GM04504 (cell line): ENCODE data around the gene BAHCC1.

Experiments used
- DNase-seq: peaks from one replicate; pipeline ENCODE4 v3.0.0-alpha.2; 2012; ENCODE audit warnings: low read depth

BAHCC1 gene

GRCh38 chr17:81398176-81398831 is 3.0 kb downstream of the BAHCC1 start:
- DNase-seq: no peak

GRCh38 chr17:81398832-81399411 is 3.7 kb downstream of the BAHCC1 start:
- DNase-seq: no peak

DNA sequence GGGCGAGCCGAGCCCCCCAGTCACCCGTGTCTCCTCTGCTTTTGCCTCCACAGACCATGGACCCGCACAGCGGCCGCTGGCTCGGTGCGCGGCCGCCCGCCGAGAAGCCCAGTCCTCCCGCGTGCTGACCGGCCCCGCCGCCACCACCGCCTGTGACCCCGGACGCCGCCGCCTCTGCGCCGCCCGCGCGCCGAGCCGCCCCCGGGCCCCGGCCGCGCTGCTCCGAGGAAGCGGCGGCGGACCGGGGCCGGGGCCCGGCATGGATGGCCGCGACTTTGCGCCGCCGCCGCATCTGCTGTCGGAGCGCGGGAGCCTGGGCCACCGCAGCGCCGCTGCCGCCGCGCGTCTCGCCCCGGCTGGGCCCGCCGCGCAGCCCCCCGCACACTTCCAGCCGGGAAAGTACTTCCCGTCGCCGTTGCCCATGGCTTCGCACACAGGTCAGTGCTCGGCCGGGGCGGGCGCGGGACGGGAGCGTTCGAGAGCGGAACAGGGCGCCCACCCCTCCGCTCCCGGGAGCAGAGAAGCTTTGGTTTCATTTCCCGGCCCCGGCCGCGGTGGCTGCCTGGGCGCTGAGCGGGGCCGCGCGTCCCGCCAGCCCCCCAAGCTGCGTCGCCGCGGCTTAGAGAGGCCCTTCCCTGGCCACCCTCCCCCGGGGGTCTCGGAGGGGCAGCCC is 4.4 kb downstream of the BAHCC1 start:
- no peak for DNase-seq

DNA sequence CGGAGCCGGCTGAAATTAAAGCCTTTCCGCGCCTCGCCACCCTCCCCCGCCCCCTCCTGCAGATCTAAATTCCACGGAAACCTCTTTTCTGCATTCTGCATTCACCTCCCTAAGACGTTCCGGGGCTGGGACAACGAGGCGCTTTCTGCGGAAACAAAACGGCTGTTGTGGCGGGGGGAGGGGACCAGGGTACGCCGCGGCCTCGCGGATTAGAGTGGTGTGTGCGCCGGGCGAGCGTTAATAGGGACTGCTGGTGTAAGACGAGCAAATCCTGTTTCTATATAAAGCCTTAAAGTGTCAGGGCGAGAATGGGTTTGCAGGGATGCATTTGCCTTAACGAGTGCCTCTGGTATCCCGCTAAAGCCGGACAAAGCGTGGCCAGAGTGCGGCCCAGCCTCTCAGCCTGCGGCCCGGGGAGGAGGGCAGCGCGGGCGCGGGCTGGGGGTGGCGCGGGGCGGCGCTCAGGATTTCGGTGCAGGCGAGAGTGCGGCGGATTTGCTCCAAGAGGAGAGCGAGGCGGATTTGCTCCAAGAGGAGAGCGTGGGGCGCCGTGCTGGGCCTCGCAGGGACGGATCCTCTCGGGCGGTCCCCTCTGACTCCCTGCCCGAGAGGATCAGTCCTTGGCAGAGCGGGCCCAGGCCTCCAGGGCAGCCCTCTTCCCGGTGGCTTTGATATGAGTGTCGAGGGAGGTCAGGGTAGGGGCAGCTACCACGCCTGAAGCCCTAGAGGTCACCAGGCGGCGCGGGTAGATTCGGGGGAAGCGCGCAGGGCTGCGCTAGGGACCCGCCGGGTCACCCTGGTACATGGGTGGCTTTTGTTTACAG is 5.1 kb downstream of the BAHCC1 start:
- no peak for DNase-seq

- no peak for DNase-seq
Measured at GRCh38 chr17:81400996-81401722, 5.9 kb downstream of the BAHCC1 start.

DNA sequence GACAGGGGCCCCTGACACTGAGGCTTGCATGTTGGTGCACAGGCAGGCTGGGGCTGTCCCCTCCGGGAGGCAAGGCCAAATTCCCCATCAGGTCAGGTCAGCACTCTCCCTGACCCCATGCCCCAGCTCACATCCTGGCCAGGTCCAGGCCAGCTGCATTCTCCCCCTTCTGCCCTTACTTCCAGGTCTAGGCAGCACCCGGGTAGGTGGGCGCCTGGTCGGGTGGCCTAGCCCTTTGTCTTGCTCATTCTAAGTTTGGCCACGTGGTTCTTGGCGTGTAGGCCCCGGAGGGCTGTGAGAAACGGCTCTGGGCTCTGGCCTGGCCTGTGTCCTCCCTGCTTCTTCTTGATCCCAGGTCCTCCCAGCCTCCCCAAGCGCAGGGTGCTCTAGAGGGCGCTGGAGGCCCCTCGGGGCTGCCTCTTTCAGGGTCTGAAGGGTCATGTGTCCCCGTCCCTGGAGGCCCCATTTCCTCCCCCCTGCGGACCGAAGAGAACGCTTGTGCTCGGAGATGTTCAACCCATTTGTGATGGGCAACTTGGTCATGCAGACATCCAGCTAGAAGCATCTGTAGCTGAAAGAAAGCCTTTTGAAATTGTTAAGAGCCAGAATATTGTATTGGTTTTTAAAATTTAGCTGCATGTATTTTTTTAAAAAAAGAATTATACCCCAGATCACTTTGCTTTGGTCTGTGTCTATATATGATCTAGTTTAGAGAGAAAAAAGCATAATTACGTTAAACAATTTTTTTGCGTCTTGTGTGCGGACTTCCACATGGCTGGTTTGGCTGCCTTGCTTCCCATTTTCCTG is 6.7 kb downstream of the BAHCC1 start:
- no peak for DNase-seq

GRCh38 chr17:81402530-81402941 is 7.3 kb downstream of the BAHCC1 start:
- DNase-seq: no peak

GRCh38 chr17:81402981-81403467 is 7.8 kb downstream of the BAHCC1 start:
- DNase-seq: no peak

GRCh38 chr17:81403671-81404534 is 8.6 kb downstream of the BAHCC1 start:
- no peak for DNase-seq

GRCh38 chr17:81404558-81405165 is 9.4 kb downstream of the BAHCC1 start:
- no peak for DNase-seq

- DNase-seq: no peak
Measured at GRCh38 chr17:81405411-81405872, 10.2 kb downstream of the BAHCC1 start.

DNA sequence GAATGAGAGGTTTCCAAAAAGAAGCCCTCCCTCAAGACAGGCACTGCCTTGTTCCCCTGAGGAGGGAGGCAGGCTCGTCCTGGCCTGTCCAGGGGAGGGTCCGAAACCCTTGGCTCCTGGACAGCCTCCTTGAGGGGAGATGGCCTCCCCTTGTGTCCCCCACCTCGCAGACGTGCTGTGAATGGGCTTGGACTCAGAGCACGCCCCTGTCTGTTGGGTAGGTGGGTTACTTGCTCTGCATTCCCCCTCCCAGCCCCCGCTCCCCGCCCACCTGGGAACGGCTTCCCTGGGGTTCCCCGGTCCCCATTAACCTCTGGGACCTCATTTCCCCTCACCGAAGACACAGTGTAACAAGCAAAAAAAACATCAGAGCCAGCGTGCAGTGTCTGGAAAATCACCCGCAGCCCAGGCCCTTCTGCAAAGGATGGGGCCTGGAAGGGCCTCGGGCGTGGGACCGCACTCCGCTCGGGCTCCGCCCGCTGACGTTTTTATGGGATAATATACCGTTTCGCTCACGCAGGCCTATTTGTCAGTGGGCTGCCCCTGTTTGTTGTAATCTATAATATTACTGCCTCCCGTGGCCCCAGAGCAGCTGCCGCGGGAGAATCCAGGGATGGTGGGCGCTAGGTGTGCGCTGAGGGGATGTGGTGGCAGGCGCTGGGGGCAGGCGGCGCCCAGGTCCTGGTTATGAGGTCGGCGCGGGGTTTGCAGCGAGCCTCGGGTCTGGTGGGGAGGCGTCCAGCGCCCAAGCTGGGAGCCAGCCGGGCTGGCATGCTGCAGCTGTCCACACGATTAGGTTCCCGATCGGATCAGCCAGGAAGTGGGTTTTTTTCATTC is 11.1 kb downstream of the BAHCC1 start:
- no peak for DNase-seq

DNA sequence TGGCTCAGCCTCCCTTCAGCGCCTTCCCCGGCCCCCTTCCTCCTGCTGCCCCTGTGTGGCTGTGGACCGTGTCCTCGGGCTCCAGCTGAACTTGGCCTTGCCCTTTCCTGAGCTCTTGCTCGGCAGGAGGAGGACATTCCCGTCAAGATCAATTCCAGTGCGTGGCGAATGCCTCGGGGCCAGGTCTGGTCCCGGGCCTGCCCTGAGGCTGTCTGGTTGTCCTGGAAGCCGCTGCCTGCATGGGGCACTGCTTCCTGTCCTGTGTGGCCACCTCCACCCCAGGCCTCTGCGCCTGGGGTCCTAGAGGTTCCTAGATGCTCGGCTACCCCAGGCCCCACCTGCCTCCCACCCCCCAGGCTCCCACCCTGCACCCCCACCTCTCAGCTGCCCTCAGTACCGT is 12.8 kb downstream of the BAHCC1 start:
- no peak for DNase-seq

DNA sequence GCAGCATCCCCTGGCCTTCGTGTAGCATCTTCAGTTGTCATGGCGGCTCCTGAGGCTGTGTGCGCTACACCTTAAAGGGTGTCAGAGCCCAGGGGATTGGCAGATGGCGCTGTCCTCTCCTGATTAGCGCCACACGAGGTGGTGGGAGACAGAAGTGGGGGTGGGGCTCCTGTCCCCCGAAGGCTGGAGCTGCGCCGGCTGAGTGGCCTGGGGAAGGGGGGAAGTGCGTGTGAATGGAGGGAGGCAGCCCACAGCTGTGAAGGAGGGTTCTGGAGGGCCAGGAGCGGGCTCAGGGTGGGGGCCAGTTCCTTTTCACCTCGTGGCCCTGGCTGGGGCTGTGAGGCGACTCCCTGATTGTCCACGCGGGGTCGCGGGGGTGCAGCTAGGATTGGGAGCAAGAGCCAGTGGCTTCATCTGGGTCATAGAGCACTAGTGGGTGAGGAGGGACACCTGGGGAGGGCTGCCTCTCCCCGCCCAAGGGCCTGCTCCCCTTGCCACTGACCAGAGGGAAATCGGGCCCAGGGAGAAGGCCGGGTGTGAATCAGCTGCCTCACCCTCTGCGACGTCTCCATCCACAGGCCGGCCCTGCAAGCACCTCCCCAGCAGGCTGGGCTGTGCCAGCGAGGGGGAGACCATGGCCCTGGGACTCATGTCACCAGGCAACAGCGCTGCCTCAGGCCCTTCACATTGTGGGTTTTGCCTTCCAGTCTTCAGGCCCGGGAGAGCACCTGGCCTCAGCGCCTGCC is 14.1 kb downstream of the BAHCC1 start:
- no peak for DNase-seq

- DNase-seq: no peak
Measured at GRCh38 chr17:81410852-81411251, 15.6 kb downstream of the BAHCC1 start.

- DNase-seq: no peak
Measured at GRCh38 chr17:81411305-81411704, 16.0 kb downstream of the BAHCC1 start.

GRCh38 chr17:81412490-81413093 is 17.3 kb downstream of the BAHCC1 start:
- no peak for DNase-seq
